PC-9 (cell line): Measurements from ENCODE around the gene DUSP10.

ENCODE experiments used
- EZH2 ChIP-seq: fragments of 200-600 bp; sonication (generic); IDR thresholded peaks from 2 replicates; pipeline ENCODE4 v1.8.0; 2017; ENCODE audit warnings: antibody characterized with exemption, low read depth
- TF ChIP-seq, protein P1 (sequence below): fragments of 200-600 bp; sonication (generic); conservative IDR thresholded peaks from 2 replicates; pipeline ENCODE4 v1.6.1; 2017; ENCODE audit warnings: mixed run types, antibody characterized with exemption, mild to moderate bottlenecking, moderate library complexity

DNA sequence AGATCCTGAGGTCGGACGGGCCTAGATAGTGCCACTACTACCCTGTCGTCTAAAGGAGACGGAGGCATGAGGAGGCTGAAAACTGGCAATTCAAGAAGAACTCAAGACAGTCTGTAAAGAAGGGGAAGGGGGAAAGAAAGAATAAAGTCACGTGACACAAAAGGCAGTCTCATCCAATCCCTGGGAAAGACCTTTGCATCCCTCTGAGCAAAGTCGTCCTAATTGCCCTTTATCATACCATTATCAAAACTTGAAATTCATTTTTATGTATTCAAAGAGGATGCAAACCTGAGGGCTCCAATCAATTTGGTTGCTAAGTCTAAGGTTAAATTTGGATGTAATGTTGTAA, 2.2 kb downstream of the DUSP10 start:
- TF ChIP-seq, protein P1, sequence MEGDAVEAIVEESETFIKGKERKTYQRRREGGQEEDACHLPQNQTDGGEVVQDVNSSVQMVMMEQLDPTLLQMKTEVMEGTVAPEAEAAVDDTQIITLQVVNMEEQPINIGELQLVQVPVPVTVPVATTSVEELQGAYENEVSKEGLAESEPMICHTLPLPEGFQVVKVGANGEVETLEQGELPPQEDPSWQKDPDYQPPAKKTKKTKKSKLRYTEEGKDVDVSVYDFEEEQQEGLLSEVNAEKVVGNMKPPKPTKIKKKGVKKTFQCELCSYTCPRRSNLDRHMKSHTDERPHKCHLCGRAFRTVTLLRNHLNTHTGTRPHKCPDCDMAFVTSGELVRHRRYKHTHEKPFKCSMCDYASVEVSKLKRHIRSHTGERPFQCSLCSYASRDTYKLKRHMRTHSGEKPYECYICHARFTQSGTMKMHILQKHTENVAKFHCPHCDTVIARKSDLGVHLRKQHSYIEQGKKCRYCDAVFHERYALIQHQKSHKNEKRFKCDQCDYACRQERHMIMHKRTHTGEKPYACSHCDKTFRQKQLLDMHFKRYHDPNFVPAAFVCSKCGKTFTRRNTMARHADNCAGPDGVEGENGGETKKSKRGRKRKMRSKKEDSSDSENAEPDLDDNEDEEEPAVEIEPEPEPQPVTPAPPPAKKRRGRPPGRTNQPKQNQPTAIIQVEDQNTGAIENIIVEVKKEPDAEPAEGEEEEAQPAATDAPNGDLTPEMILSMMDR, result no peak
- no peak for TF ChIP-seq EZH2
